ENCODE measurements around the gene MYCBP.
"Not testable (repeated sequence)": the region's sequence is repeated elsewhere in the genome, so short reads cannot be mapped to it uniquely, and the experiment has no call there.

The MYCBP gene, protein sequence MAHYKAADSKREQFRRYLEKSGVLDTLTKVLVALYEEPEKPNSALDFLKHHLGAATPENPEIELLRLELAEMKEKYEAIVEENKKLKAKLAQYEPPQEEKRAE

DNA sequence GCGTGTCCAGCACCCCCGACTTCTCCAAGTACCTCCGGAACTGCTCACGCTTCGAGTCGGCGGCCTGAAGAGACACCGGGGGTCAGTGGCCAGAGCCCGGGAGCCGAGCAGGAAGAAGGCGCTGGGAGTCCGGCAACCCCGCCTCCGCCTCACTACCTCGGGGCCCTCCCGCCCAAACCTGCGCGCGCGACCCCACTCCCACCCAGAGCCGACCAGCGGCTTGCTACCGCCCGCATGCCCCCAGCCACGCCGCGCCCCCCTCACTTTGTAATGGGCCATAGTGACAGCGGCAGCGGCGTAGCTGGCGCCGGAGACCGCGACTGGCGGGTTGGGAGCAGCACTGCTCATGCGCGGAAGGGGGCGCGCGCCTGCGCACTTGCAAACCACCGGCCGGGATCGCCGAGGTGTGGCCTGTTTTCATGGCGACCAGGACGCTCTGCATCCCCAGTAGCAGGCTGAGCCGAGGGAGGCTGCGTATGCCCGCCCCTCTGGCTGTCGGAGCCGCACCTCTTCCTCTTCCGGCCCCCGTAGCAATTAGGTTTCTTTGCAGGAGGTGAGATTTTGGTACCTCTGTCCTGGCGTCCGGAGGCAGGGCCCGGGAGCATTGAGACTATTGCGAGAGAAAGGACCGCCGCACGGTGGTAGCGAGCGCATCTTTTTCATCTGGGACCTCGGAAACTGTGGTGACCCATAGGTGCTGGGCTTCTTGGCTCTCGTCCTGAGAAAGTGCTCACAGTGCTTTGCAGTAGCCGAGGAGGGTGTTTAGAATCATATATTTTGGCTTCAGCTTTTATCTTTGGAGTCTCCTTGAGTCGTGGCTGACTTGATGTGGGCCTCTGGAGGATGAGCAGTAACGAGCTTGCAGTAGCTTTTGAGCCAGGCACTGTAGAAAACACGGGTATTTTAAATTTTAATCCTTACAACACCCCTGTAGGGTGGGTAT, at the start of gene MYCBP:
Gene MYCBP (minus strand): TSS at position 322 of the 943 bp plus-strand sequence. CDS start 43 bp downstream, at position 279.
- DNase-seq = peak; percentile 92

DNA sequence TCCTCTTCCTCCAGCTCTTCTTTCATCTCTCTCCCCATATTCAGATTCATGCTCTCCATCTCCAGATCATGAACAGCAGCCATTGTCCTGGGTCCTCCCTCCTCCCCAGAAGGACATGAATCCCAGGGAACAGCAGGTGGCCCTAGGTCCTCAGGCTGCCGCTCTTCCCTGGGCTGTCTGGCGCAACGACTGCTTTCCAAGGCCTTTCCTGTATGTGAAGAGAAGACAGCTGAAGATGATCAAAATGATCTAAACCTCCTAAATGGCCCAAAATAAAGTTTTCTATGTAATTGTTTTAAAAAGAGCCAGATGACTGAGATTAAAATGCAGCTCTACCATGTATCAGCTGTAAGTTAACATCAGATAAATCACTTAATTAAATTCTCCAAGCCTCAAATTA, 46.0 kb upstream of the MYCBP start:
- DNase-seq = no peak

DNA sequence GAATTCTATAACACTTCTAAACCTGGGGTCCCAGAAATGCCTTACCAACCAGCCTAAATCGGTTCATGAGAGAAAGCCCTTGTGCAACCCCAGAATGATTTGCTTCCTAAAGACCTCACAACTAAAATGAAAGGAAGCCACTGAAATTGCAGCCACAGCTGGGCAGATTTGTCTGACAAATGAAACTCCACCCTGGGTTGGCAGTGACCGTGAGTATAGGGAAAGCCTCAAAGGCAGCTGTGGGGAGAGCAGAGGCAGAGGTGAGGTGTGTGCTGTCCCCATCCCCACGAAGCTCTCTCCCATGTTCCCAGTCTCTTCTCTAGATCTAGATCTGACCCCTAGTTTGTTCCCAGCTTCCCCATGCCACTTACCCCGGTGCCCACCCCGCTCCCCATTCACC, 45.4 kb upstream of the MYCBP start:
- DNase-seq = no peak

DNA sequence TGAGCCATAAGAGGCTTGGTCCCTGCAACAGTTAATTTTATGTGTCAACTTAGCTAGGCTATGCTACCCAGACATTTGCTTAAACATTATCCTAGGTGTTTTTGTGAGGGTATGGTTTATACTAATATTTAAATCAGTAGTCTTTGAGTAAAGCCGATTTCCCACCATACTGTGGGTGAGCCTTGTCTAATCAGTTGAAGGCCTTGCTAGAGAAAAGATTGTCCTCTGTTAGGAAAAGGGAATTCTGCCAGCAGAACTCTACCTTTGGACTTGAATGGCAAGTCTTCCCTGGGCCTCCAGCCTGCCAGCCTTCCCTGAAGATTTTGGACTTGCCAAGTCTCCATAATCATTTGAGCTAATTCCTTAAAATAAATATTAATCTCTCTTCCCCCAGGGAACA, 44.6 kb upstream of the MYCBP start:
- no peak for DNase-seq

DNA sequence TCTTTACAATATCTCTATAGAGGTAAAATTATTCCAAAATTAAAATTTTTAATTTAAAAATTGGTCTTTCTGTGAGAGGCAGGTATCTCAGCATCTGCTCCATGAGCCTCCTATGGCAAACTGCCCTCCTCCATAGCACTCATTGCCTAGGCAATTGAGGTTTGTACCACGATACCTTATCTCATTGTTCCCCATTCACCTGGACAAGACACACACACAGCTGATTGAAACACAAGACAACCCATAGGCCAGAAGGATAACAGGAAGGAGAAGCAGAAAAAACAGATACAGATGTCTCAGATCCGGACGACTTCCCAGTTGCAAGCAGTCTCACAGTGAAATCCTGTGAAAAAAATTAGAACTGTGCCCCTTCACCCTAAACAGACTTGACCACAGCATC, 44.2 kb upstream of the MYCBP start:
- no peak for DNase-seq

DNA sequence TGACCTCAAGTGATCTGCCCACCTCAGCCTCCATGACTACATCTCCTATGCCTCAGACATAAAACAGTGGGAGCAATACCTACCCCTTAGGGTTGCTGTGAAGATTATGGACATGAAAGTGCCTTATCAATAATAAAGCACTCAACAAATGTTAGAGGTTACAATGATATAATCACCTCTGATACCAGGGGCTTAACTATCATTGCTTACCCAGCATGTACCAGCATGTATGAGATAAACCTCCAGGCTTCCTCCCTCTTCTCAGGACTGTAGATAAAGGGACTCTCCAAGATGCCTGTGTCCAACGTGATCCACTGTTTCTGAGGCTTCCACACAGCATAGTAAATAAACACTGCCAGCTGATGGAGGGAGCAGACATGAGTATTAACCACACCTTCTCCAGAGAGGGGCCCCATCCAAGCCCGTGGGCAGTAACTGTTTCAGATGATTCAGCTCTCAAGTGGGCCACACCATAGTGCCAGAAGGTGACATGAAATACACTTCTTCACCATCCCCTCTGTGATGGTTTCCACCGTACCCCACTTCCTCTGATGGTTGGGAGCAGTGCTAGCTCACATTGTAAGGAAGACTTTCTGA, 42.3 kb upstream of the MYCBP start:
- DNase-seq = no peak

DNA sequence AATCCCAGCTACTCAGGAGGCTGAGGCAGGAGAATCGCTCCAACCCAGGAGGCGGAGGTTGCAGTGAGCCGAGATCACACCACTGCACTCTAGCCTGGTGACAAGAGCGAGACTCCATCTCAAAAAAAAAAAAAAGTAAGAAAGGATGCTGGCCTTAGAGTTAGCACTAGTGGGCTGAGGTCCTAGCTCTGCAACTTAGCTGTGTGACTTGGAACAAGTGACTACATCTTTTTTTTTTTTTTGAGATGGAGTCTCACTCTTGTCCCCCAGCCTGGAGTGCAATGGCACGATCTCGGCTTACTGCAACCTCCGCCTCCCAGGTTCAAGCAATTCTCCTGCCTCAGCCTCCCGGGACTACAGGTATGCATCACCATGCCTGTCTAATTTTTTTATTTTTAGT, 41.8 kb upstream of the MYCBP start:
- not testable (repeated sequence) for DNase-seq

DNA sequence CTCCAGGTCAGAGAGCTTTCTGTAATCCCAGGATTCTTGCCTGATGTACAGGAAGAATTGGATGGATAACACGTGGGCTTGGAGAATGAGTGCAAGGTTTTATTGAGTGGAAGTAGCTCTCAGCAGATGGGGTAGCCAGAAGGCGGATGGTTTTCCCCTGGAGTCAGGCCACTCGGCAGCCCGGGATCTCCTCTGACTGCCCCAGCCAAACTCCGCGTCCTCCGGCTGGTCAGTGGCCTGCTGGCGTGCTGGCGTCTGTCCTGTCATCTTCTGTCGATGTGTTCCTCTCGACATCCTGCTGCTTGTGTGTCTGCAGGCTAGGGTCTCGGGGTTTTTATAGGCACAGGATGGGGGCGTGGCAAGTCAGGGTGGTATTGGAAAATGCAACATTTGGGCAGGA, 35.7 kb upstream of the MYCBP start:
- no peak for DNase-seq

DNA sequence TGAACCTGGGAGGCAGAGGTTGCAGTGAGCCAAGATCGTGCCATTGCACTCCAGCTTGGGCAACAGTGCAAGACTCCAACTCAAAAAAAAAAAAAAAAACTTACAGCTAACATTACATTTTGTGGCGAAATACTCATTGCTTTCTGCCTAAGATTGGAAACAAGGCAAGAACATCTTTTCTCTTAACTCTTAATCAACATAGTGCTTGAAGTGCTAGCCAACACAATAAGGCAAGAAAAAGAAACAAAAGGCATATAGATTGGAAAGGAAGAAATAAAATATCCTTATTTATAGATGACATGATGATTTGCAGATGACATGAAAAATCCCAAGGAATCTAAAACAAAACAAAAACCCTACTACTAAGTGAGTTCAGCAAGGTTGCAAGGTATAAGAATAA, 32.8 kb upstream of the MYCBP start:
- DNase-seq = no peak

DNA sequence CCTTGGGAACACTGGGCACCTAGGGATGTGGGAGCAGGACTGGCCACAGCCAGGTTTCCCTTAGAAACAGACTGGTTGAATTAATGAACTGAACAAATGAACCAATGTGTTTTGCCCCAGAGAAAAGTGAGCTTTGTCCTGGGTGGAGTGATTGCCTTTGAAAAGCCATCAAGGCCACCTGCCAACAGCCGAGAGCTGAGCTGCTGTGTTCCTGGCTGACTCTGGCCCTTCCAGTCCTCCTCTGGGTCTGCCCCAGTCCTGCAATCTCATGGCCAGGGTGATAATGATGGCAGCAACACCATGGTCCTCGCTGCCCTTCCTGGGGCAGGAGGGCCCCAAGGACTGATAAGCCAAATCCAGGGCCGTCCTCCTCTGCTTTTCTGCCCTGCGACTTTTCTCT, 26.4 kb upstream of the MYCBP start:
- DNase-seq = no peak

DNA sequence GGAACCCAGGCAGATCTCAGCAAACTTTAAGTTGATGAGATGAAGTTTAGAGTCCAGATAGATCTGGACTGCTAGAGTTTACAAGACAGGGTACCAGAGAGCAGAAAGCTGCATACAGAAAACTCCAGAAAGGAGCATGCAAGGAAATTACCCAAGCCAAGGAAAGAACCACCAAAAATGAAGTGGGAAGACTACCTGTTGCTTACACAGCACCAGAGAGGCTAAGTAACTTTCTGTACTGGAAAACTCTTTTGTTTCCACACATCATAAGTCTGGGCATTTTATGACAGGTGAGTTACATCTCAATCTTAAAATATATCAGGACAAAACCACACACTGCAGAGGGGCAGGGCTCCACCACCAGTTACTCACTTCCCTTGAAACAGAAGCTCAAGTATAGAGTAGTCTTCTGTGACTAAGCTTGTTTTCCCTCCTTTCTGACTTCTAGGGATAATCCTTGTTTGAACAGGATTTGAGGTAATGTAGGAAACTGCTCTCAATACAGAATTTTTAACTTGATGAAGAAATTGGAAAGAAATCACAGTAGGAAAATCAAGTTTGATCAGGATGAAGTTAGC, 25.6 kb upstream of the MYCBP start:
- no peak for DNase-seq

DNA sequence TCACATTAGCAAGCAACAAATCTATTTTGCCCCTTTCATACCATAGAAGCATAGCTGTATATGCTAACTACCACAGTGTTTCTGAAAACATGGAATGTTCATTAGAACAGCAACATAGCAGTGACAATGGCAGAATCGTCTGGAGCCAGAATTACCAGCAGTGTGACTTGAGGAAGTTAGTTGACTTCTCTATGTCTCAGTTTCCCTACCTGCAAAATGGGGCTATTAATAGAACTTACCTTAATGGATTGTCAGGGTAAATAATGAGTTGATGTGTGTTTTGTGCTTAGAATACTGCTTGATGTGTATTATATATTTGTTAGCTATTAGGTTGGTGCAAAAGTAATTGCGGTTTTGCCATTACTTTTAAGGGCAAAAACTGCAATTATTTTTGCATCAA, 23.0 kb upstream of the MYCBP start:
- no peak for DNase-seq

DNA sequence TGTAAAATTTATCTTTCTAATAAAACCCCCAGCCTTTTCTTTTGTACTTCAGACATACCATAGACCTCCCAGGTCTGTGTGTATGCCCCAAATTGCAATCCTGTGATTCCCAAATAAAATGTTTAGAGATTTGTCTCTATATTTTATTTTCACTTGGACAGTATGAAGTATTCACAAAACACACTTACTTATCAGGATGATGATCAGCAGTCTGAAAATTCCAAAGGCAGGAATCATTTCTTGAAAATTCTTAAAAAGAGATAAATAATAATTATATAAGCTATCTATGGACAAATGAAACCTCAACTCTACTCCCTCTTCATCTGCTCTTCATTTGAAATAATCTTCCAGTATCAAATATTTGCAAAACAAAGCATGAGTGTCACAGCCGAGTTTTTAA, 19.8 kb upstream of the MYCBP start:
- no peak for DNase-seq

DNA sequence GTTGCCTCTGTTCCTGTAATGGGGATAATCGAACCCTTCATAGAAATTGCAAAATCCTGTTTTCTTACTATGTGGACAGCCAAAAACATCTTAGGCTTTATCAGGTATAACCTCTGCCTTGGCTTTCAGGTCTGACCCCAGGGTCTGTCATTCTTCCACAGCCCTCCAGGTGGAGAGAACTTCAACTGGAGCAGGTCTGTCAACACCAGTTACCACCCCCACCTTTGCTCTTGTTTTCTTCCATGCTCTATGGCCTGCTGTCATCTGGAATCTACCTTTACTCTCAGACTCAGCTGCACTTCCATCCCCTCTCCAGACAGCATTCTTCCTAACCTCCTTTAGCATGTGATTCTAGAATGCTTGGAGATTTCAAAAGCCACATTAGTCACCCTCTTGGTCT, 18.6 kb upstream of the MYCBP start:
- DNase-seq = no peak

DNA sequence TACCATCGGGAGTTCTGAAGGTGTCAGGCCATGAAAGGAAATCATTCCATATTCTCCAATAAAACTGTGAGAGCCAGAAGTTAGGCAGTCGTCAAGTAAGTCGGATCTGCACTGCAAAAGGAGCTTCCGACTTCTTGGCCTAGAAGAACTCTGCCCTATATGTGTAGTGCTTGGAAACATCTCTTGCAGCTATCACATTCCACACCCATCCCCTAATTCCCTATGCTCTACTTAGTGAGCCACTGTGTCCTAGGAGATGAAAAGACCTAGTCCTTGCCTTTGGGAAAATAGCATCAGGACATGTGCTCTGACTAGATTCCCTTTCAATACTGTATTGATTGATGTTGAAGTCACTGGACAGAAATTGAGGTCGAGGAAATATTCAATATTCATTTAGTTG, 16.4 kb upstream of the MYCBP start:
- no peak for DNase-seq

DNA sequence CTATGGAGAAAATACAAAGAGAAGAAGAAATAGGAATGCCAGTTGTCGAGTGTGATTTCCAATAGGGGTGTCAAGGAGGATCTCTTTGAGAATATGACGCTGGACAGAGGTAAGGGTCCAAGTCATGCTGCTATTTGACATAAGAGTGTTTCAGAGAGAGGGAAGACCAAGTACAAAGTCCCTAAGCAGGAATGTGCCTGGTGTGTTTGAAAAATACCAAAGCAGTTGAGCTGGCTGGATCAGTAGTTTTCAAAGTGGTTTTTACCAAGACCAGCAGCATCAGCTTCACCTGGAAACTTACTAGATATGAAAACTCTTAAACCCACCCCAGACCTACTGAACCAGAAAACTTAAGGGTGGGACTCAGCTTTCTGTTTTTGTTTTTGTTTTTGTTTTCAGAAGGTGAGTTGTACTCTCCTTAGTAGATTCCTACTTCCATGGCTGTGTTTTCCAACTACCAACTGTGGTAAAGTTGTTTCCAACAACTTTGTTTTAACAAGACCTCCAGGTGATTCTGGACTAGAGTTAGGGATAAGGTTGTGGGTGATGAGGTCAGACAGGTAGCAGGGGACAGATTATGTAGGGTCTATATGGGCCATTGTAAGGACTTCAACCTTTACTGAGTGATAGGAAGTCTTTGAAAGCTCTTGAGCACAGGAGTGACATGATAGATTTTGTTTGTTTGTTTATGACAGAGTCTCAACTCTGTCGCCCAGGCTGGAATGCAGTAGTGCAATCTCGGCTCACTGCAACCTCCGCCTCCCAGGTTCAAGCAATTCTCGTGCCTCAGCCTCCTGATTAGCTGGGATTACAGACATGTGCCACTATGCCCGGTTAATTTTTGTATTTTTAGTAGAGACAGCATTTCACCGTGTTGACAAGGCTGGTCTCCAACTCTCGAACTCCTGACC, 15.5 kb upstream of the MYCBP start:
- DNase-seq = no peak

DNA sequence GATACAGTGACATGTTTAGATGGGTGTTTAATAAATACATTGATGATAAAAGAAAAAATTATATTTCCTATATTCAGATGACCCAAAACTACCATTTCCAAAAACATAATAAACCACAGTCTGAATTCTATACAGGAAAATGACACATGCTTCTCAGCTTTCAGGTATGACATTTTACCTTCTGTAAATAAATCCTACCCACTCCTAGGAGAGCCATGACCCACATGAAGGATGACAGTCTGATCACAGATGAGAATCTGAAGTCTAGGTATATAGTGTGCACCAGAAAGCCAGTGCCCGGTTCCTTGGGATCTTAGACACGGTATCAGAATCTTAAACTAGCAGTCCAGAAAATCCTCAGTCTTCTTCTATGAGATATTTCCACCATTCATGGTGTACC, 11.9 kb upstream of the MYCBP start:
- no peak for DNase-seq

DNA sequence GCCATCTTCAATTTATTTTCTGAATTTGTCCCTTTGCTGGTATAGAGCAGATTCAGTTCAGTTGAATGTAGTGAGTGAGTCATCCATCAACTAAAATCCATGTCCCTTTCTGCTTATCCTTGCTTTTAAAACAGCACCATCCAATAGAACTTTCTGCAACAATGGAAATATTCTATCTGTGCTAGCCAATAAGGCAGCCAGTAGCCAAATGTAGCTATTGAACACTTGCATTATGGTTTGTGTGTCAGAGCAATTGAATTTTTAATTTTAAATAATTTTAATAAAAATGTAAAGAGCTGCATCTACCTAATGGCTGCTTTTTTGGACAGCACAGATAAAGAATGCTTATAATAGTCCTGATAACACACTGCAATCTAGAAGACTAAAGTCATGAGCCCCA, 8.3 kb upstream of the MYCBP start, which contains the start of gene GJA9:
Gene GJA9 (minus strand): TSS at position 101 of the 400 bp plus-strand sequence. CDS start 5,489 bp downstream, outside the sequence.
- no peak for DNase-seq

DNA sequence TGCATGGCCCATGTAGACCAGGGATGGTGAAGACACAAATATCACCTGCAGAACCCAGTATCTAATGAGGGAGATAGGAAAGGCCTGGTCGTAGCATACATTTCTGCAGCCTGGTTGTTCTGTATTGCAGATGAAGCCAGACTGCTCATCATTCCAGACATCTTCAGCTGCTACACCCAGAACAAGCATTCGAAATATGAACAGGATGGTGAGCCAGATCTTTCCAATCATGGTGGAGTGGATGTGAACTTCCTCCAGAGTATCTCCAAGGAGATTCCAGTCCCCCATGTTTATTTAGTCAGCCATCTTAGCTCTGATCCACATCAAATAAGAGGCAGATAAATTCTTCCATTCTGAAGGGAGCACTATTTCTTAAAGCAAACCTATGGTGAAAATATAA, 2.7 kb upstream of the MYCBP start:
- no peak for DNase-seq

DNA sequence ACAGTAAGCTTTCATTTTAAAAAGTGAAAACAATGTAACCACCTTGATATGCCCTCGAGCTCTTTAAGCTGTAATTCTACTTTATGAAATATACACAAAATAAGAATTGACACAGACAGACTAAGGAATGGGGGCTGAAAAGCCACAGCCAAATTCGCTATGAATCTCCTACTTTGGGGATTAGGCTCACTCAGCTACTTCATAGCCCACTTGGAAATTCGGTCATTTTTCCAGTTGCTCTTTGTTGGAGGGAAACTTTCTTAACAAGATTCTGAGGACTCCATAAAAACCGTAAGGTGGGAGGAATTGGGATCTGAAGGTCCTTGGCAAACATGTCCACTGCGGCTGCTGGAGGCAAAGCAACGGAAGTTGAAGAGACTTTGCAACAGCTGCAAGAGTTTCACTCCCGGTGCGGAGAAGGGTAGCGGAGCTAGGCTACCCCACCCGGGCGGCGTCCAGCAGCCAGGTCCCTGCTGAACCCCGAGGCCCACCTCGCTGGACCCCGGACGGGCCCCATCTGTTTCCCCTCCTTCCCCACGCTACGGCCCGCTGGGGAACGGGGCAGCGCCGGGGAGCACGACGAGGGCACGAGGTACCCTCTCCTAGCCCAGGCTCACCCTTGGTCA, 634 bp downstream of the MYCBP start:
- no peak for DNase-seq

DNA sequence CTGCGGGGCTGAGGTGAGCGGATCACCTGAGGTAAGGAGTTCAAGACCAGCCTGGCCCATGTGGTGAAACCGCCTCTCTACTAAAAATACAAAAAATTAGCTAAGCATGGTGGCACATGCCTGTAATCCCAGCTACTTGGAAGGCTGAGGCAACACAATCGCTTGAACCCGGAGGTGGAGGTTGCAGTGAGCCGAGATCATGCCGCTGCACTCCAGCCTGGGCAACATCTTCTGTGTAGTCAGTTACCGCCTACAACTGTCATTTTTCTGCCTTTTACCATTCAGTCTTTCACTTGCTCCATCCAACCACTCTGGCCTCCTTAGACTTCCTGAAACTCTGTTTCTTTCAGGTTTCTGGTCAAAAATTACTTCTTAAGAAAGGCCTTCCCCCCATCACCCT, 2.2 kb downstream of the MYCBP start:
- no peak for DNase-seq

DNA sequence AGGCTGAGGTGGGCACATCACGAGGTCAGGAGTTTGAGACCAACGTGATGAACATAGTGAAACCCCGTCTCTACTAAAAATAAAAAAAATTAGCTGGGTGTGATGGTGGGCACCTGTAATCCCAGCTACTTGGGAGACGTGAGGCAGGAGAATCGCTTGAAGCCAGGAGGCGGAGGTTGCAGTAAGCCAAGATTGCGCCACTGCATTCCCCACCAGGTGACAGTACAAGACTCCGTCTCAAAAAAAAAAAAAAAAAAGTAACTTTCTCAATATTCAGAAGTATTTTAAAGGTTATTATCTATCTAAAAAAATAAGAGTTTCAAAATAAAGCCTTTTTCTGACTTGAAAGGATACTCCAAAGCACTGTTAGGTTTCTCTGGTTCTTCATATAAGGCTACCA, 5.9 kb downstream of the MYCBP start:
- no peak for DNase-seq
